Hepatocyte (in vitro differentiated cells): ENCODE results near the gene RGS14. TPM values are rescaled to one million over a fixed set of nuclear protein-coding genes. Genes with fewer than 3 reads are reported as not detected.

Experiments used
- DNase-seq: peaks from one replicate; pipeline ENCODE4 v3.0.0-alpha.2; 2016; ENCODE audit warnings: low spot score
- H2AFZ ChIP-seq: fragments of 200-600 bp; sonication (generic); 2 replicates; pipeline ENCODE4 v1.6.0; 2016; ENCODE audit warnings: antibody characterized with exemption, mild to moderate bottlenecking
- H3K27ac ChIP-seq: fragments of 200-600 bp; sonication (generic); 2 replicates; pipeline ENCODE4 v1.5.1; 2016; ENCODE audit warnings: mild to moderate bottlenecking
- H3K27me3 ChIP-seq: fragments of 200-600 bp; sonication (generic); 2 replicates; pipeline ENCODE4 v1.6.1; 2016
- H3K36me3 ChIP-seq: fragments of 200-600 bp; sonication (generic); replicated peaks from 2 replicates; pipeline ENCODE4 v1.5.1; 2016; ENCODE audit warnings: low read depth; ENCODE audit not compliant: insufficient read depth
- H3K4me1 ChIP-seq: fragments of 200-600 bp; sonication (generic); 2 replicates; pipeline ENCODE4 v1.5.1; 2016; ENCODE audit warnings: mild to moderate bottlenecking, moderate library complexity; ENCODE audit not compliant: insufficient read depth
- H3K4me2 ChIP-seq: fragments of 200-600 bp; sonication (generic); 2 replicates; pipeline ENCODE4 v1.6.0; 2016
- H3K4me3 ChIP-seq: fragments of 200-600 bp; sonication (generic); 2 replicates; pipeline ENCODE4 v1.5.1; 2016; ENCODE audit warnings: mild to moderate bottlenecking
- H3K79me2 ChIP-seq: fragments of 200-600 bp; sonication (generic); 2 replicates; pipeline ENCODE4 v1.6.0; 2017; ENCODE audit warnings: mild to moderate bottlenecking
- H3K9me2 ChIP-seq: fragments of 200-600 bp; sonication (generic); replicated peaks from 2 replicates; pipeline ENCODE4 v1.6.0; 2017; ENCODE audit warnings: mild to moderate bottlenecking; ENCODE audit not compliant: insufficient read depth
- H3K9me3 ChIP-seq: fragments of 200-600 bp; sonication (generic); 2 replicates; pipeline ENCODE4 v1.5.1; 2016; ENCODE audit warnings: low read depth, mild to moderate bottlenecking
- H4K20me1 ChIP-seq: fragments of 200-600 bp; sonication (generic); 2 replicates; pipeline ENCODE4 v1.6.0; 2016; ENCODE audit warnings: mild to moderate bottlenecking; ENCODE audit not compliant: insufficient read depth, poor library complexity, severe bottlenecking
- EZH2 ChIP-seq: fragments of 200-600 bp; sonication (generic); IDR thresholded peaks from 2 replicates; pipeline ENCODE4 v1.6.1; 2016; ENCODE audit warnings: antibody characterized with exemption, mild to moderate bottlenecking, borderline replicate concordance
- EZH2phosphoT487 ChIP-seq: fragments of 200-600 bp; sonication (generic); IDR thresholded peaks from one replicate; pipeline ENCODE4 v1.6.1; 2018; ENCODE audit warnings: antibody characterized with exemption, mild to moderate bottlenecking, low read depth, moderate library complexity; ENCODE audit not compliant: unreplicated experiment, severe bottlenecking
- WGBS: methylation state at CpG from one replicate; pipeline ENCODE4 v1.1.6; 2016; ENCODE audit warnings: low lambda C conversion rate; ENCODE audit errors: missing lambda C conversion rate; 5-methylcytosine and 5-hydroxymethylcytosine counted together
- polyA plus RNA-seq: library from polyadenylated mRNA; unstranded; fragments of >200 nt; fragmentation: Nextera tagmentation; extraction: Ambion mirVana; gene quantifications from 2 replicates; pipeline ENCODE4 v1.2.1, GENCODE V29; 2016
- total RNA-seq: library from RNA; depleted of rRNA; stranded (reverse); fragments of >200 nt; gene quantifications from 2 replicates; pipeline ENCODE4 v1.2.3, GENCODE V29; 2014
- TF ChIP-seq, protein P1 (sequence below): fragments of 200-600 bp; sonication (generic); IDR thresholded peaks from 2 replicates; pipeline ENCODE4 v1.5.1; 2016; ENCODE audit warnings: antibody characterized with exemption, mild to moderate bottlenecking; ENCODE audit not compliant: poor library complexity

Gene RGS14
- total and polyA plus RNA-seq, 2 experiments from 2014 or later: 36.5 to 37.0 TPM

DNA sequence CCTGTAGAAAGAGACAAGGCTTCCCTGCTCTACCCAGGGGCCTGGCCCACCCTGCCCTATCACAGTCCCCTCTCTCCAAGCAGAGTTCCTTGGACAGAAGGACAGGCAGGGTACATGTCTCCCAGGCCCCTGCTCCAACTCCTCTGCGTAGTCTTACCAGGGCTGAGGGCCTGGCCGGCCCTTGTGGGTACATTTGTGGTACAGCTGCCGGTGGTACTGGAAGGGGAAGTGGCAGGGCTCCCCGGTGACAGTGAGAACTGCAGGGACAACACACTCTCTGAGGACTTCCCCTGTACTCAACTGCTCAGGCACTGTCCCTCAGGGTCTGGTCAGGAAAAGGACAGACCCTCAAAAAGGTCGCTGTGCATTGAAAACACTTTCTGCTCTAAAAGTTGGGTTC is 48.1 kb downstream of the RGS14 start:
- H4K20me1 ChIP-seq: no peaks in the 10 kb centered on the region
- TF ChIP-seq EZH2phosphoT487: no peak
- no peak overlapping the region for H3K27ac ChIP-seq
- no peak overlapping the region for H3K4me3 ChIP-seq
- no peaks in the 10 kb centered on the region for H3K36me3 ChIP-seq
- WGBS: 86% methylated on average over 5 of the region's 5 CpGs
- H2AFZ ChIP-seq: no peak overlapping the region
- no peaks in the 10 kb centered on the region for H3K79me2 ChIP-seq
- no peaks in the 10 kb centered on the region for H3K9me3 ChIP-seq
- H3K9me2 ChIP-seq: no peaks in the 10 kb centered on the region
- H3K4me1 ChIP-seq: peaks cover 18% of the 10 kb centered on the region
- H3K4me2 ChIP-seq: no peak overlapping the region
- DNase-seq: no peak
- peaks cover 8% of the 10 kb centered on the region for H3K27me3 ChIP-seq

DNA sequence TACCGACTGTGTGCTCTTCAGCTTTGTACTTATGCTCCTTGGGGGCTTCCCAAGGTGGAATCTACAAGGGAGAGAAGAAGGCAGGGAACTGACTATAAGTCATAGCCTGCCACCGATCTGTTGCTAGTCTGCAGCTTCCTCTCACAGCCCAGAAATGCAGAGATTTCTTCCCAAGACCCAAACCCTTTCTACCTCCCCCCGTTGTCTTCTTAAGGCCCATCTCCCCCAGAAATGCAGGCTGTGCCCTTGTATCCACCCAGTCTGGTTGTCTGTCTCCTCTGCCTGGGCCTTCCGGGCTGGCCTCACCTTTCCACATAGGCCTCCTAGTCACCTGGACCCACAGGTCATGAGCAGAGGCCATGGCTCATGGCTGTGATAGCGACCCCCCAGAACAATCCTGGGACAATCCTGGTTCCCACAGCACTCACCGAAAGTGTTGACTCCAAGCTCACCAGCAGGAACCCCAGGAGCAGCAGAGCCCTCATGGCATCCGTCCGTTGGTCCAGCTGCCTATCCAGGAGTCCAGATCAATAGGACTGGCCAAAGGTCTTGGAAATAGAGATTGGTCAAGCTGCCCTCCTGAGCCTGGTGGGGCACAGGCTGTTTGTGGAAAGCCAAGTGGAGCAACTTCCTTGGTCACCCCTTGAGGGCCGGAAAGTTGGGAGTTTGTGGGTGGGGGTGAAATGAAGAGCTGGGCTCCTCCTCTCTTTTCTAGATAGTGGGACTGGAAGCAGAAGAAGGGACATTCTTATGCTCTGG is 51.5 kb downstream of the RGS14 start, which contains the start of gene F12:
F12 (minus strand) TSS at position 522 of the 759 bp plus-strand sequence; CDS start at position 485, 37 bp downstream.
- WGBS: 87% methylated on average over 9 of the region's 9 CpGs
- Histone ChIP-seq H3K79me2 (no peaks in the 10 kb centered on the region), H3K9me2 (no peaks in the 10 kb centered on the region), H3K27ac (no peak within 1 kb of the TSS), H3K4me1 (peaks cover 4% of the 10 kb centered on the region), H4K20me1 (no peaks in the 10 kb centered on the region), H3K27me3 (no peaks in the 10 kb centered on the region), H2AFZ (no peak within 1 kb of the TSS), H3K36me3 (no peaks in the 10 kb centered on the region), H3K4me2 (no peak within 1 kb of the TSS), H3K4me3 (no peak within 1 kb of the TSS), H3K9me3 (no peaks in the 10 kb centered on the region)
- no peak for DNase-seq
- TF ChIP-seq, protein P1, sequence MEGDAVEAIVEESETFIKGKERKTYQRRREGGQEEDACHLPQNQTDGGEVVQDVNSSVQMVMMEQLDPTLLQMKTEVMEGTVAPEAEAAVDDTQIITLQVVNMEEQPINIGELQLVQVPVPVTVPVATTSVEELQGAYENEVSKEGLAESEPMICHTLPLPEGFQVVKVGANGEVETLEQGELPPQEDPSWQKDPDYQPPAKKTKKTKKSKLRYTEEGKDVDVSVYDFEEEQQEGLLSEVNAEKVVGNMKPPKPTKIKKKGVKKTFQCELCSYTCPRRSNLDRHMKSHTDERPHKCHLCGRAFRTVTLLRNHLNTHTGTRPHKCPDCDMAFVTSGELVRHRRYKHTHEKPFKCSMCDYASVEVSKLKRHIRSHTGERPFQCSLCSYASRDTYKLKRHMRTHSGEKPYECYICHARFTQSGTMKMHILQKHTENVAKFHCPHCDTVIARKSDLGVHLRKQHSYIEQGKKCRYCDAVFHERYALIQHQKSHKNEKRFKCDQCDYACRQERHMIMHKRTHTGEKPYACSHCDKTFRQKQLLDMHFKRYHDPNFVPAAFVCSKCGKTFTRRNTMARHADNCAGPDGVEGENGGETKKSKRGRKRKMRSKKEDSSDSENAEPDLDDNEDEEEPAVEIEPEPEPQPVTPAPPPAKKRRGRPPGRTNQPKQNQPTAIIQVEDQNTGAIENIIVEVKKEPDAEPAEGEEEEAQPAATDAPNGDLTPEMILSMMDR: no peak
- TF ChIP-seq EZH2phosphoT487 (no peak), EZH2 (no peak)

DNA sequence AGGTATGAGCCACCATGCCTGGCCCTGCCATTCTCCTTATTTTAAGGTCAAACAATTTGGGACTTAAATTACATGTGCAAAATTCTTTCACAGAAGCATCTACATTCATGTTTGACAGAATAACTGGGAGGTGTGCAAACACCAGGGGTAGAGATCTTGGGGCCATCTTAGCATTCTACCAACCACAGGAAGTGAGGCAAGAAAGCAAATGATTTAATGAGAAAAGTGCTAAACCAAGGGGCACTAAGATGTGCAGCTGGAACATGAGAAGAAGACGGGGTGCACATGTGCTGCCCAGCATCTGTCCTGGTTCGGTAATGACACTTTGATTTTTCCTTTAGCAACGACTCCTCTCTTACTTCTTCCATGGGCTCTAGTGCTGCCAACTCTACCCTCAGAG is 52.9 kb downstream of the RGS14 start:
- TF ChIP-seq EZH2: no peak
- no peak for TF ChIP-seq EZH2phosphoT487
- TF ChIP-seq, protein P1: no peak
- H3K27ac ChIP-seq: no peak overlapping the region
- no peaks in the 10 kb centered on the region for H3K79me2 ChIP-seq
- no peaks in the 10 kb centered on the region for H4K20me1 ChIP-seq
- H3K4me2 ChIP-seq: no peak overlapping the region
- H3K4me1 ChIP-seq: no peaks in the 10 kb centered on the region
- no peaks in the 10 kb centered on the region for H3K9me2 ChIP-seq
- WGBS: 93% methylated on average over 3 of the region's 3 CpGs
- H3K9me3 ChIP-seq: no peaks in the 10 kb centered on the region
- H3K4me3 ChIP-seq: no peak overlapping the region
- H3K36me3 ChIP-seq: no peaks in the 10 kb centered on the region
- no peak for DNase-seq
- no peak overlapping the region for H2AFZ ChIP-seq
- H3K27me3 ChIP-seq: no peaks in the 10 kb centered on the region

DNA sequence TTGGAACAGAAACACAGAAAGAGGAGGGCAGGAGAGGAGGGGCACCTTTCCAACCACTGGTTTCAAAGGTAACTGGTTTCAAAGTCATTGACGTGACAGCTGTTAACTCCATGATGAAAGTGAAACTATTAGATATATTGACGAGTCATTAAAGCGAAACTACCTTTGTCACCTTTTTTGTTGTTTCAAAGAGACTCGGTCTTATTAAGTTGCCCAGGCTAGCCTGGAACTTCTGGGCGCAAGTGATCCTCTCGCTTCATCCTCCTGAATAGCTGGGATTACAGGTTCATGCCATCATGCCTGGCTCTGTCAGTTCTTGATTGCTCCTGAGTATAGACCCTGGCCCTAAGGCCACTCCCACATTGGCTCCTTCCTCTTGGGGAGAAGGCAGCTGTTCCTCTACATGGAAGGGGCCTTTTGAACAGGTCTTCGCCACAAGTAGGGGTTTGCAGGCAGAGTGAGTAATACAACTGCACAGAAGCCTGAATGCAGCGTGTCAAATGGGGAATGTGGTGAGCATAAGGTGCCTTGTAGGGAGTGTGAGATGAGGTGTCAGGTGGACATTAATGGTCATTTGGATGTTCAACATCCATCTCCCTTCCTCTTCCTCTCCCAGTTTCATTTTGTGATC is 55.0 kb downstream of the RGS14 start:
- Histone ChIP-seq H3K36me3 (no peaks in the 10 kb centered on the region), H3K79me2 (no peaks in the 10 kb centered on the region), H3K4me1 (no peaks in the 10 kb centered on the region), H3K4me2 (no peak overlapping the region), H3K27ac (no peak overlapping the region), H2AFZ (no peak overlapping the region), H3K9me3 (no peaks in the 10 kb centered on the region), H3K4me3 (no peak overlapping the region), H4K20me1 (no peaks in the 10 kb centered on the region), H3K9me2 (no peaks in the 10 kb centered on the region), H3K27me3 (no peaks in the 10 kb centered on the region)
- no peak for DNase-seq
- TF ChIP-seq EZH2phosphoT487 (no peak), EZH2 (no peak)
- TF ChIP-seq, protein P1: no peak
- WGBS: 87% methylated on average over 8 of the region's 8 CpGs
